Glutamatergic neuron (in vitro differentiated cells): ENCODE measurements around the gene RPS4Y1. TPM values are rescaled to one million over a fixed set of nuclear protein-coding genes. Genes with fewer than 3 reads are reported as not detected.
"Not testable (repeated sequence)": the region's sequence is repeated elsewhere in the genome, so short reads cannot be mapped to it uniquely, and the experiment has no call there.

Experiments used
- DNase-seq: peaks from one replicate; pipeline ENCODE4 v3.0.0; 2022
- H3K27ac Mint-ChIP-seq: one replicate; pipeline ENCODE4 v1.8.0; 2020; ENCODE audit warnings: mild to moderate bottlenecking, mixed read lengths, inconsistent platforms; ENCODE audit not compliant: unreplicated experiment
- H3K27me3 Mint-ChIP-seq: one replicate; pipeline ENCODE4 v1.8.0; 2020; ENCODE audit warnings: mild to moderate bottlenecking, moderate library complexity, mixed read lengths, inconsistent platforms; ENCODE audit not compliant: unreplicated experiment
- H3K36me3 Mint-ChIP-seq: one replicate; pipeline ENCODE4 v1.8.0; 2020; ENCODE audit warnings: mild to moderate bottlenecking, mixed read lengths, inconsistent platforms; ENCODE audit not compliant: unreplicated experiment
- H3K4me1 Mint-ChIP-seq: one replicate; pipeline ENCODE4 v1.8.0; 2020; ENCODE audit warnings: mild to moderate bottlenecking, low read depth, mixed read lengths, inconsistent platforms; ENCODE audit not compliant: unreplicated experiment
- H3K4me3 Mint-ChIP-seq: one replicate; pipeline ENCODE4 v1.8.0; 2020; ENCODE audit warnings: mild to moderate bottlenecking, mixed read lengths, inconsistent platforms; ENCODE audit not compliant: unreplicated experiment
- H3K9me3 Mint-ChIP-seq: one replicate; pipeline ENCODE4 v1.8.0; 2020; ENCODE audit warnings: mild to moderate bottlenecking, moderate library complexity, mixed read lengths, inconsistent platforms; ENCODE audit not compliant: unreplicated experiment
- total RNA-seq: library from RNA; stranded (reverse); fragmentation: NEBNext Ultra II Directional; extraction: Animal tissue kit (Norgen Biotek cat#: 25700); gene quantifications from one replicate; pipeline ENCODE4 v1.2.1, GENCODE V29; 2021; ENCODE audit not compliant: unreplicated experiment
- TF ChIP-seq, protein P1 (sequence below): fragments of 200-600 bp; sonication (generic); IDR thresholded peaks from one replicate; pipeline ENCODE4 v1.5.0; 2021; ENCODE audit not compliant: partially characterized antibody, unreplicated experiment

RPS4Y1 gene
- total RNA-seq, 1 donor from 2014 or later: 152 TPM

DNA sequence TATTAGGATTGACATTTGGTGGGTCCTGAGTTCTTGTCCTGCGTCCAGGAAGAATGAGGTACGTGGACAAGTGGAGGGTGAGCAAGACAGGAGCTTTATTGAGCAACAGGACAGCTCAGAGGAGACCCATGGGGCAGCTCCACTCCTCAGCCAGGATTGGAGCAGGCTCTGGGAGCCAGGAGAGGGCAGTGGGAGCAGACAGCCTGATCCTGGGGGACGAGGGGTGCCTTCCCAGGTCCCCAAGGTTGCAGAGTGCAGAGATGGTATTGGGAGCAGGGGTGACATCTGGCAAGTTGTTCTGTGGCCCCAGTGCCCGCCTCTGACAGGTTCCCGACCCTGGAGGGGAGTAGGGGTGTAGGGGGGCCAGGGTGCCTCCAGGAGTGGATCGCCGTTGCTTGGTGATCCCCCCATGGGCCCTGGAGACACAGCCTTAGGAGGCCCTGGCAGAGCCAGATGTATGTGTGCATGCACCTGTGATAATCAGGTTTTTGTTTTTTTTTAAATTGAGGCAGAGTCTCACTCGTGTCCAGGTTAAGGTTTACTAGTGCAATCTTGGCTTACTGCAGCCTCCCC, 26.7 kb downstream of the RPS4Y1 start:
- Mint-ChIP-seq H3K27me3 (no peaks in the 10 kb centered on the region), H3K9me3 (peaks cover 3% of the 10 kb centered on the region), H3K4me3 (no peak overlapping the region), H3K27ac (no peak overlapping the region), H3K36me3 (no peaks in the 10 kb centered on the region), H3K4me1 (peaks cover 4% of the 10 kb centered on the region)
- TF ChIP-seq, protein P1, sequence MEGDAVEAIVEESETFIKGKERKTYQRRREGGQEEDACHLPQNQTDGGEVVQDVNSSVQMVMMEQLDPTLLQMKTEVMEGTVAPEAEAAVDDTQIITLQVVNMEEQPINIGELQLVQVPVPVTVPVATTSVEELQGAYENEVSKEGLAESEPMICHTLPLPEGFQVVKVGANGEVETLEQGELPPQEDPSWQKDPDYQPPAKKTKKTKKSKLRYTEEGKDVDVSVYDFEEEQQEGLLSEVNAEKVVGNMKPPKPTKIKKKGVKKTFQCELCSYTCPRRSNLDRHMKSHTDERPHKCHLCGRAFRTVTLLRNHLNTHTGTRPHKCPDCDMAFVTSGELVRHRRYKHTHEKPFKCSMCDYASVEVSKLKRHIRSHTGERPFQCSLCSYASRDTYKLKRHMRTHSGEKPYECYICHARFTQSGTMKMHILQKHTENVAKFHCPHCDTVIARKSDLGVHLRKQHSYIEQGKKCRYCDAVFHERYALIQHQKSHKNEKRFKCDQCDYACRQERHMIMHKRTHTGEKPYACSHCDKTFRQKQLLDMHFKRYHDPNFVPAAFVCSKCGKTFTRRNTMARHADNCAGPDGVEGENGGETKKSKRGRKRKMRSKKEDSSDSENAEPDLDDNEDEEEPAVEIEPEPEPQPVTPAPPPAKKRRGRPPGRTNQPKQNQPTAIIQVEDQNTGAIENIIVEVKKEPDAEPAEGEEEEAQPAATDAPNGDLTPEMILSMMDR: no peak
- no peak for DNase-seq

DNA sequence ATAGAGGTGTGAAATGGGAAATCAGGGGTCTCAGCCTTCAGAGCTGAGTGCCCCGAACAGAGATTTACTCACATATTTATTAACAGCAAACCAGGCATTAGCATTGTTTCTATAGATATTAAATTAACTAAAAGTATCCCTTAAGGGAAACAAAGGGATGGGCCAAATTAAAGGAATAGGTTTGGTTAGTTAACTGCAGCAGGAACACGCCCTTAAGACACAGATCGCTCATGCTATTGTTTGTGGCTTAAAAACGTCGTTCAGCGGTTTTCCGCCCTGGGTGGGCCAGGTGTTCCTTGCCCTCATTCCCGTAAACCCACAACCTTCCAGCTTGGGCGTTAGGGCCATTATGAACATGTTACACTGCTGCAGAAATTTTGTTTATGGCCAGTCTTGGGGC, 30.8 kb downstream of the RPS4Y1 start:
- H3K27me3 Mint-ChIP-seq, H3K9me3 Mint-ChIP-seq, H3K4me1 Mint-ChIP-seq, DNase-seq, H3K27ac Mint-ChIP-seq, H3K36me3 Mint-ChIP-seq, H3K4me3 Mint-ChIP-seq: not testable (repeated sequence)

DNA sequence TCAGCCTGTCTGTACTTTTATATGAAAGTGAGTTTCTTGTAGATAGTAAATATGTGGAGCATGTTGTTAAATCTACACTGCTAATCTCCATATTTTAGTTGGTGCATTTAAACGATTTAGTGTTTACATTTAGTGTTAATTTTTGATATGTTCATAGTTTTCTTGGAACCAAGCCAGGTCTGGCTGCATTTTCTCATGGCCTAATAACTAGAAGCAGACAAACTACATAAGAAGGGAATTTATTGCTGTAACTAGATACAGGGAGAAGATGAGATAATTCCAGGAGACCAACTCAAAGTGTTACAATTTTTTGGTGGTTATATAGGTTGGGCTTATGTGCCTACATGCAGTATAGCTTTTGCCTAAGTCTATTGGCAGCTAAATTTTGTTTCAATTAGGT, 32.8 kb downstream of the RPS4Y1 start:
- Mint-ChIP-seq H3K4me3 (no peak overlapping the region), H3K4me1 (no peaks in the 10 kb centered on the region), H3K36me3 (no peaks in the 10 kb centered on the region), H3K9me3 (peaks cover 2% of the 10 kb centered on the region), H3K27me3 (no peaks in the 10 kb centered on the region), H3K27ac (no peak overlapping the region)
- no peak for DNase-seq
- TF ChIP-seq, protein P1: no peak

DNA sequence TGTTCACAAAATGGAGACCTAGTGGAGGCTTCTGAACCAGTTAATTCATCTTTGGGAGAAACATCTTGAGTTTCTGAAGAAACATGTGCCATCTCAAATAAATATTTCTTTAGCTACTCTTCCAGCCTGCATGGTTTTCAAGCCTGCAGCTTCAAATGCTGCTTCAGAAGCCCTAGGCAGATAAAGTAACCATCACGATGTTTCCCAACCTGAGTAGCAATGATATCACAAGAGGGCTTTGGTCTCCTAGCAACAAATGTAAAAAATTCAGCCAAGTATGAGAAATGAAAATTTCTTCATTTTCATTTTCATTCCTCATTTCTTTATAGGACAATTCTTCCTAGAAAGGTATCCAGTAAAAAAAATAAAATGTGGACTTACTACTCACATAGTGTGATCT, 42.2 kb downstream of the RPS4Y1 start:
- H3K4me3 Mint-ChIP-seq: no peak overlapping the region
- no peaks in the 10 kb centered on the region for H3K36me3 Mint-ChIP-seq
- TF ChIP-seq, protein P1: no peak
- DNase-seq: no peak
- no peak overlapping the region for H3K27ac Mint-ChIP-seq
- H3K27me3 Mint-ChIP-seq: no peaks in the 10 kb centered on the region
- no peaks in the 10 kb centered on the region for H3K9me3 Mint-ChIP-seq
- H3K4me1 Mint-ChIP-seq: no peaks in the 10 kb centered on the region

DNA sequence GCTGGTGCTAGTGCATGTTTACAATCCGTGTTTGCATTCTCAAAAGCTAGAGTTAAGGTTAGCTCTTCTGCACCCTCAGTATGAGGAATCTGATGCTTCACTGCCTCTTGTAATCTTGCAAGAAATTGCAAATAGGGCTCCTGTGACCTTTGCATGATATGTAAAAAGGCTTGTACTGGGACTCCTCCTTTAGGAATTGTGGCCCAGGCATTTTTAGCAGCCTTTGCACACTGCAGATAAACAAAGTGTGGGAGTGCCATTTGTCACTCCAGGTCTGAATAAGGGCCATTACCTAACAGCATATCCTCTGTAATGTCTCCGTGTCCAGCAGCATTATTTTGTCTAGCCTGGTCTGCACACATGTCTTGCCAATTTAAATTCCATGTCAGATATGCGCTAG, 44.5 kb downstream of the RPS4Y1 start:
- H3K4me3 Mint-ChIP-seq: no peak overlapping the region
- H3K9me3 Mint-ChIP-seq: no peaks in the 10 kb centered on the region
- no peaks in the 10 kb centered on the region for H3K4me1 Mint-ChIP-seq
- no peak overlapping the region for H3K27ac Mint-ChIP-seq
- H3K27me3 Mint-ChIP-seq: no peaks in the 10 kb centered on the region
- H3K36me3 Mint-ChIP-seq: no peaks in the 10 kb centered on the region
- TF ChIP-seq, protein P1: no peak
- DNase-seq: no peak
